Ramos (cell line): ENCODE results near the gene ESR1.
"Not testable (repeated sequence)": the region's sequence is repeated elsewhere in the genome, so short reads cannot be mapped to it uniquely, and the experiment has no call there.

Experiments used
- in situ Hi-C: fragments of 300-500 bp; cut with MboI; formaldehyde crosslinking; loops from one replicate; pipeline ENCODE4 v1.14.3; 2022; ENCODE audit warnings: low sequenced_read_pairs; ENCODE audit not compliant: unreplicated experiment

The ESR1 gene

DNA sequence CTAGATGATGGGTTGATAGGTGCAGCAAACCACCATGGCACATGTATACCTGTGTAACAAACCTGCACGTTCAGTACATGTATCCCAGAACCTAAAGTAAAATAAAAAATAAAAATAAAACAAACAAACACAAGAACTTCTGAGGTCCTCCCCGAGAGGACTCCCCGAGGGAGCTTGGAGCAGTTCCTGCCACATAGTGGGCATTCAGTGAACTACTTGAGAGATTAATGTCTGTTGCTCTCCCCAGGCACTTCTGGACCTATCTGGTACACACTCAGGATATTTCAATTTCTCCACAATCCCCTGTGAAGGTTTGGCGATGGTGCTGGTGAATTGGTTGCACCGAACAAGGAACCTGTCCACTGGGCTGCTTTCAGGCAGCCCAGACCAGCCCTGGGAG, 311.2 kb downstream of the ESR1 start:
- in situ Hi-C loops = no loop called here

DNA sequence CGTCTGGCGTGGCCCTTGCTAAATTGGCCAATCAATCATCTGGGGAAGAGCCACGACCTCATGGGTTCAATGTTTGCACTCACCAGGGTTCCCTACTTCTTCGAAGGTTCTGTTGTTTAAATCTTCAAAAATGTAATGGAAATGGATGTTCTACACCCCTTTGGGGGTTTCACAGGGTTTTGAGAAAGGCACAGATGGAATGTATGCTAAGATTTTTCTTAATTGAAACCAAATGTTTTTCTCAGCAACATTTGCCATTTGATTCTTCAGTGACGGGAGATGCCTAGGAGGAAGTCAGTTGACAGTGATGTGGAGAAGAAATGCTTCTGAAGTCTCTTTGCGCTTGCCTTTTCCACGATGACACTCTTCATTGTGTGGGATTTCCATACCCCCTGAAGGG, 312.3 kb downstream of the ESR1 start:
- in situ Hi-C loops = no loop called here

DNA sequence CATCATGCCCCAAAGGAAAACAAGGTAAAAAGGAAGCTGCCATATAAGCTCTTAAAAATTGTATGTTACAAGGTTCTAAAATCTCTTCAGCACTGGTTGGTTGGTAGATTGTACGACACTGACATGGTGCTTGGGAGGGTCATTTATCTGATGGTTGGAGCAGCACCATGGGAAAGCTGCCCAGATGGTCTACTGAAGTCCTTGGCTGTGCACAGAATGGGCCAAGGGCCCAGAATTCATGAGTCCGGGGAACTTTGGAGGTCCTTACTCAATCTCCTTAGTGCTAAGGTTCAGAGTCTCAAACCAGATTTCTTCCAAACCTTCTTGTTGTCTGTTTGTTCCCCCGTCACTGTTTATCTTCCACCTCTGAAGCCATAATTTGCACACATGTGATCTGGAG, 314.4 kb downstream of the ESR1 start:
- in situ Hi-C loops = no loop called here

DNA sequence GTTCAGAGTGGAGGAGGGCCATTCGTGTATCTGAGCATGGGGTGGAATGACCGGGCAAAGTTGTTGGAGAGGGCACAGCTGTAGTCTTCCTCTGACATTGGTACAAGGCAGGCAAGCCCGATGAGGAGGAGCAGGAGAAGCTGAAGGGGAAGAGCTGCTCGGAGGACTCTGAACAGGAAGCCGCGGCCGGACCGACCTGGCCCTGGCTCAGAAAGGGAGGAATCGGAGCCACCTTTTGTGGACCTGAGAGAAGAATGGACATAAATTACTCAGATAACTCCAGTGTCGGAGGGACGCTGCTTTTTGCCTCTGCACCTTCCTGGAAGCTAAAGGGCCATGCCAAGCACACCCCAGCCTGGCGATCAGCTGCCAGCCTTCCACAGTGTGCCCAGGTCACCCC, 315.0 kb downstream of the ESR1 start:
- in situ Hi-C loops = no loop called here

DNA sequence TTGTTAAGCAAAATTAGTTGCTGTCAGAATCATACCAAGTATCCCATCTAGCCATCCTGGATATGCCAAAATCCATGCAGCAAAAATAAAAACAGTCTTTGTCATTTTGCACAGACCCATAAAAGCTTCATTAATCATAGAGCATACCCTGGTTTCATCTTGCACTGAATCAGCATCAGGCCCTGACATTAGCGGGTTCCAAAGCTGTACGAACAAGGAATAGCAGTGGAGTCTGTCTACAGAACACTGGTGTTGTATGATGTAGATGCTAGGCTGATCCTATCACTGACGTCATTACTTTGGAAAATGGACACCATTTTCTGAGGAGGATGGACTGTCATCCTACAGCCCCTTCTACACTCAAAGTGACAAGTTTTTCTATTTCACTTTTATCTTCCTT, 315.6 kb downstream of the ESR1 start:
- in situ Hi-C loops = no loop called here

DNA sequence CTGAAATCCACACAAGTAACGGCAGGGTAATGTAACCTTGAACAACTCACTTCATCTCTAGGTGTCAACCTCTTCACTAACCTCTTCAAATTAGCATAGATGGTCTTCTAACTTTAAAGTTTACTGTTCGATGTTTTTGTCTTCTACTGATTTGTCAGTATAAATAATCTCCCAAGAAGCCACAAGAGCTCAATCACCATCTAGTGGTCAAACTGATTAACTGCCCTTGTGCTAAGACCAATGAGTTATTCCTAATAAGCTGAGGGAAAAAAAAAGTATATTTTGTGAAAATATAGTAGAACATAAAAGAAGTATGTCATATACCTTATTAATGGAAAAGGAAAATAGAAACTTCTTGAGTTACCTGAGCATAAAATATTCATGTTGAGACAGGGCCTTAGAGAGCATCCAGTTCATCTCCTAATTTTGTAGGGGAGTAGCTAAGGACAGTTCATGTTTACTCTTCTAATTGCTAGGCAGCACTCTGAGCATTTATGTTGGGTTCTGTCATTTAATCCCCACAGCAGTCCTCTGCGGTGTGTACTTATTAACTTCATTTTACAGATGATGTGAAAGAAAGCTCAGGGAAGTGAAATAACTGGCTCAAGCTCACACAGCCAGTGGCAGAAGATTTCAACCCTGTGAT, 317.1 kb downstream of the ESR1 start:
- in situ Hi-C loops = no loop called here

DNA sequence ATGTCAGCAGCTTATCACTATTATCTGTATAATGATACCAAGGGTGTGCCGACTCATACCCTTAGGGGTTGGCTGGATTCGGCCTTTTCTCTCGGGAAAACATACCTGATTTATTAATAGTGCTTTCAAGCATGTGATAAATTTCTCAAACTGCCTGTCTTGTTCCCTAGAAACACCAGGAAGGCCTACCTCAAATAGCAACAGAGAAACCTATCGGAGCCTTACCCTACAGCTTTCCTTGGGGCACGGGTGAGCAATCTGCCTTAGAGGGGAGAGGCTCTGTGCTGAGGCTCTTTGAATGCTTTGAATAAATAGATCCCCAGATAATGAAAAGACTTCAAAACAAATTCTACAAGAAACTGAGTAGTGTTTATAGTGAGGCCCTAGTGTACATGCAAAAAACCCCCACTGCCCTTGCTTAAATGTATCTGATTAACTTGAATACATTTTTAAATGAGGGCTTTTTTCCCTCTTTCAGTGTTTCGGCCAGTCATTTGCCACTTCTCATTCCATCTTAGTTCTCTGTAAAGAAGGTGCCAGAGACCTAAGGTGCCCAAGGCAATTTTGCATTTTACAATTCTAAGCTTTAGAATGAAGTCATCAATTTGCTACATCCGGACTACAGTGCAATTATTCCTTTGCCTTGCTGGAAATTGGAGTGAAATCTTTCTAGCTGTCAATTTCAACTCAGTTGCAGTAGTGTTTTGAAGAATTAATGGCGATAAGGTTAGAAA, 320.1 kb downstream of the ESR1 start:
- in situ Hi-C loops = no loop called here

DNA sequence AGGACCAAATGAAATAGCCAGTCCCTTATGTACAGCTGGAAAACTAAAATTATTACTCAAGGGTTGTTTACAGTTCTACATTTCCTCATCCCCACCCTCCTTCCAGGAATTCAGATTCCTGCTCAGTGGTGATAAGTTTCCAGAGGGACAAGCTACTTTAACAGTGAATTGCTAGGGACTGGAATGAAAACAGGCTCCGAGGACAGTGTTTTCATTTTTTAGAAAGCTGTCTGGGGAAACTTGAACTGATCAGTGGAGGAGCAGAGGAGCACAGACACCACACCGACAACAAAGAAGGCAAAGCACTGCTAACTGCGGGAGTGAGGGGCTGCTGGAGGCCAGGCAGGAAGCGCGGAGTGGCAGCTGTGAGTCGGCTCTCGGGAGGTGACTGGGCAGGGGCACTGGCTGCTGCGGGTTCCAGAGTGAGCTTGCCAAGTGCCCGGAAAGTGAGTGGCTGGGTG, 322.2 kb downstream of the ESR1 start:
- in situ Hi-C loops = no loop called here

DNA sequence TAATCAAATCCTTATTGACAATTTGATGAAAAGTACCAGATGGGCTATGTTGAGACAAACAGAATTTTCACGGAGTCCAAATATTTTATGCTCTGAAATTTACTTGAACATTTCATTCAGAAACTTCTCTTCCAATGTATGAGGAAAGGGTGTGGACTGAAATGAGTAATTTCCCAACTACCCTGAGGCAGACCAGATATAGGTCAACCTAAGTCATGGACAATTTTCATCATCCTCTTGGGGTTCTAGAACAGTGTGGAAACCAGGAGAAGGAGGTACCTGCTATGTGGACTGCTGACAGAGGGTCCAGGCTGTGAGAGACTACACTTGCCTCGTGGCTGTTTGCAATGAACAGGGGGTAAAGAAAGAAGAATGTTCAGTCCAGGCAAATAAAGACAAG, 323.0 kb downstream of the ESR1 start:
- in situ Hi-C loops = no loop called here

DNA sequence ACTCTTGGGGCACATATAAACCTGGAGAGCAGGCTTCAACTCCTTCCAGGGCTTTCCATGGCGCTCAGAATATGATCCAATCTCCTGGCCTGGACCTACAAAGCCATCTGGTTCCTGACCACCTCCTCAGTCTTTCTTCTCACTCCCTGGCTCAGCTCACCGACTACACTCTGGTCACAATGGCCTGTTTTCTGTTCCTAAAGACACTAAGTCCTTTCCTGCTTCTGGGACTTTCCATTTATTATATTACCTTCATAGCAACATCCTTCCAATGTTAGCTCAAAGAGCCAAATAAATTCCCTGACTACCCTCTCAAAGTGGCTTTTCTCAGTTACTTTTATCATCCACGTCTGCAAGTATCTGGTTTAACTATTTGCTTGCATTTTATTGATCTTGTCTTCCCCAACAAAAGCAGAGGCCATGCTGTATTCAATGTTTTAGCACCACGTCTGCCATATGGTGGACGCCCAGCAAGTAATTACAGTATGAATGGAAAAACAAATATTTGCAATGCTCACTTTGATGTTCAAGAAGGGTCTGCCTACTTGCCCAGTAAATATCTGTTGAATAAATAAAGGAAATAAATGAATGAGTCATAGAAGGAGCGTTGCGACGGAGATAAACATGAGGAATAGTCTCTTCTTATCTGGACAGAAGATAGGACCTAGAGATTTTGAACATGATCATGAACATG, 328.4 kb downstream of the ESR1 start:
- in situ Hi-C loops = no loop called here

DNA sequence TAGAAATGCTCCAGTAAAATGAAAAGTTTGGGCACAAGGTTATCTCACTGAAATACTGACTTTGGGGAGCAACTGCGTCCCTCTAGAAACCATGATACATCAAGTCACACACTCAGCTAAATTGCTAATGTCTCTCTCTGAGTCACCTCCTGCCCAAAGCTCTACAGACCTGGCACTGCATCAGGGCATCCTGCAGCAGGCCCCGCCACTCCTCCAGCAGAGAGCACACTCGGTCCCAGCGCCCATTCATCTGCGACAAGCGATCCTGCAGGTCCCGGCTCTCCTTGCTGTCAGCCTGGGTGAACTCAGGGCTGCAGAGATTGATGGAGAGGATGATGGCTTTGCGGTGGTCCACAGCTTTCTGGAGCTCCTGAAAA, 329.0 kb downstream of the ESR1 start:
- in situ Hi-C loops = no loop called here

DNA sequence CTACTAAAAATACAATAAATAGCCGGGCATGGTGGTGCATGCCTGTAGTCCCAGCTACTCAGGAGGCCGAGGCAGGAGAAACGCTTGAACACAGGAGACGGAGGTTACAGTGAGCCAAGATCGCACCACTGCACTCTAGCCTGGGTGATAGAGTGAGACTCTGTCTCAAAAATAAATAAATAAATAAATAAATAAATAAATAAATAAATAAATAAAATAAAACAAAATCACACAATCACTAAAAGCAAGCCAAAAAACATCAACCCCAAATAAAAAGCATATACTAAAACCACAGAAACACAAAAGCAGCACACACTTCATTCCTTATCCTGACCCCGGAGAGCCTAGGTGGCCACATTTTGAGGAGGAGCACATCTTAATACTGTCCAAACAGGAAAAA, 330.9 kb downstream of the ESR1 start:
- in situ Hi-C loops = not testable (repeated sequence)

DNA sequence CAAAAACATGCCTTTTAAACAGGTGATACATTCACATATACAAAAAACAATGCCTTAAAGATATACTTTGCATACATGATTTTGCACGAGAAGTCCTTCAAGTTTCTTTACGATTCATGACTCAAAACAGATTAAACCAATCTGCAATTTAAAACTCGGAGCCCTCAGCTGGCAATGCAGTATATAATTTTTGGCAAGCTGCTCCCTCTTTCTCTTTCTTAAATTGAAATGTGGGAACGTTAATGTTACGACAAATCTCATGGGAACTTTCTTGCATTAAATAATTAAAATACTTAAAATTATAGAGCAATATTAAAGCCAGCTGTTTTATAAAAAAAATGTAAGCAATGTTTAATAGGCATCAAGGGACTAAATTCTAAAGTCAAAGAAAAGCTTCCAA, 334.6 kb downstream of the ESR1 start:
- in situ Hi-C loops = no loop called here

DNA sequence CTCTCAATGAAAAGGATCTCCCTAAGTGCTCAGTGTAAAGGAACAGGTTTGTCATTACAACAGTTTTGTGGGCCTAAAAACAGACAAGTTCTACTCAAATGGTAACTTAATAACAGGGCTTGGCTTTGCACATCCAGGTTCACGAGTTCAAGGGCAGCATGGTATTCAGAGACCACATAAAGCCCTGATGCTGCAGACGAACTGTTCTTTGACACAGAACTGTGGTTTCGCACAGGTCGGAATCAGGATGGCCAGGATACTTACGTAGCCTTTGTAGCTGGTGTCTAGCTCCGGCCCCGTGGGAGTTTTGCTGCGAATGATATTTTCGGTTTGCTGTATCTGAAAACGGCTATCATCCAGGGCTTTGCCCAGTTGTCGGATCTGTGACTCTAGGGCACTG, 335.9 kb downstream of the ESR1 start:
- in situ Hi-C loops = no loop called here

DNA sequence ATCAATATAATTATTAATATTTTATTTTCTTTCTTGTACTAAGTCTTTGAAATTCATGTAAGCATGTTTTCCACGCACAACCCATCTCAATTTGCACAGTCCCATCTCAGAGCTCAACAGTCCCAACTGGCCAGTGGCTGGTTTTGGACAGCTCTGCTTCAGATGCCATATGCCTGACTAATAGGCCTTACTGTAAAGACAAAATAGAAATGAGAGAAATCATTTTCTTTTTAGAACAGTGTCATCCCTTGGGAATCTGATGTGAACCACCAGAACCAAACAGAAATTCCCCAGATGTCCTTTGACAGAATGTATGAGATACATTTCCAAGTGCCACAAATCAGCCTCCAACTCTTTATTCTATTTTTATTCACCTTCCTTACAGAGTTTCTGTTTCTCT, 338.9 kb downstream of the ESR1 start:
- in situ Hi-C loops = no loop called here

DNA sequence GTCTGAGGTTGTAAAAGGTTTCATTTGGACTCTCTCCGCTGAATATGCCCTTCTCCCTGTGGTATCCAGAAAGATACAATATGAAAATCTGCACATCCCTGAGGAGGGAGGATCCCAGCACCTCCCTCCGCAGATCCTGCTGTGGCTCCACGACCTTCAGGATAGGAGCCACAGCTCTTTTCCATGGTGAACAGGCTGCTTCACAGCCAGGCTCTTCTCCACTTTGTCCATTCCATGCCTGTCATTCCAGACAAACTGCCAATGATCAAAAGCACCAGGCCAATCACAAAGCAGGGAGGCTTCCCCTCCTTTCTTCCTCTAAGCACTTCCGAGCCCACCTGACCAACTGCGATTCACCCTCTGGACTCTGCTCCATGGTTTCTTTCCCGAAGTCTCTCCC, 339.8 kb downstream of the ESR1 start:
- in situ Hi-C loops = no loop called here

DNA sequence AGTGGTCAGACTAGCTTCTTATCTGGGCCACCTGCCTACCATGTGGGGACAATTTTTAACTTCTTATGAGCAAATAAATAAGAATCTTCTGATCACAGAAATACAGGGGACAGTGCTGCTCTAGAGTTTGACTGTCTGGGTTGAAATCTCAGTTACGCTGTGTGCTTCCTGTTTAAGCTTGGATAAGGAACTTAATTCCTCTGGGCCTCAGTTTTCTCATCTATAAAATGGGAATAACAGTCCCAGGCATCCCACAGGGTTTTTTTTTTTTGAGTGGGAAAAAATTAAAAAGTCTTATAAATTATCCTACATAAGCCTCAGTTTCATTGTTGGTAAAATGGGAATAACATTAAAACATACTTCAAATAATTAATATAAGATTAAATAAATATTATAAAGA, 340.9 kb downstream of the ESR1 start:
- in situ Hi-C loops = no loop called here

DNA sequence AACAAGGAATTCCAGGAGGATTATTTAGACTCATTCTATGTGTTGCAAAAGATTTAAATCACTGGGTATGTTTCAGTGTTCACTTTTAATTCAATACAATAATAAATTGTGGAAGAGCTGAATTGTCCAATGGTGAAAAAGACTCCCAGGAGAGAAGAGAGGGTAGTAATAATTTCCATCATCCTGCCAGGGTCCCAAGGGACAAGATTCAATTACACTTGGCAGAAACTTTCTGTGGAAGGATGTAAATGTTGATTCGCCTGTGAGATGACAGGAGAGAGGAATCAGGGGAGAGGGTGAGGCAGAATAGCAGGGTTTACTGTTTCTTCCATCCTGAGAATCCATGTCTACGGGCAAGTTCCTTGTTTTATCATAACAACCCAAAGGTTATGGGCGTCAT, 342.7 kb downstream of the ESR1 start:
- in situ Hi-C loops = no loop called here

DNA sequence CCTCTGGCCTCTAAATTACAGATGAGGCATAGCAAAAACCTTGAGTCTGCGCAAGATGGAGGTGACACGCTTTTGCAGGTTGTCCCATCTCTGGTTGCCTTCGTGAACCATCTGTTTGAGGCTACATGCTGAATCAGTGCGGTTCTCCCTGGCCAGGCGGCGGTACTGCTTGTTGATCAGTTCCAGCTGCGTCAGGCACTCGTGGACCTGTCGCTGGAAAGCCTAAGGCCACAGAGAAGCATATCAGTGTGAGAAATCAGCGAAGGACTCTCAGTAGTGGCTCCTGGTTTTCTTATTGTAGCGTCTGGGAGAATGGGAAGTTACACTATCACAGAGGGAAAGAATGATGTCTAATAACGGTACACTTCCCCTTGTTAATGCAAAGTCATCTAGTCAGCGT, 344.4 kb downstream of the ESR1 start:
- in situ Hi-C loops = no loop called here

DNA sequence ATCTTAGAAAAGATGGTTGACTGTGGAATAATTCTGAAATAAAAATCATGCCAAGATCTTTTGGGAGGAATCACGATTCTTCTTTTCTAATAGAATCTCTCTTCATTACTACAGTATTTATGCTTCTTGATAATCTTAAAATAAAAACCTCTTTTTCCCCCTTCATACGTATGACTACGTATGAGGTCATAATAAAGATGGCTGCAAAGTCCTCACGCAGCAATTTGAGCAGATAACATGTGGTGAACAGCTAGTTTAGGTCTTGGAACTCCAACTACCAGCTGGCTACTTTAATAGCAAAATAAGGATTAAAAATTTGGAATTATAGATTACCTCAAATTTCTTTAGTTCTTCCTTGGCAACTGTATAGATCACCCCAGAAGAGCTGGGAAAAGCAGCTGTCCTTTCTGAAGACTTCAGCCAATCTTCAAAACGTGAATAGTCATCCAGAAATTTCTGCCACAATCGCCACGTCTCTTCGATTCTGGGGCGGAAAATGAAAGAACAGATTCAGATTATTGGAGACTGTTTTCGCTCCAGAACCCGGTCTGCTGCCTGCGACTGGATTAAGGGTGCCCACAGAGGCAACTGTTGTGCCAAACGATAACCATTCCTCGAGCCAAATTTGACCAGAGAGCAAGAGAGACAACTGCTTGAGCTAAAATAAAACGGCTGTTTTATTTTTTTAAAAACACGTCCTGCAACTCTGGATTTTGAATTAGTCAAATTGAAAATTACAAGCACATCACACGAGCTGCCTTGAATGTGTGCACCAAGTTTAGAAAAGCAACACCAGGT, 347.3 kb downstream of the ESR1 start:
- in situ Hi-C loops = no loop called here

DNA sequence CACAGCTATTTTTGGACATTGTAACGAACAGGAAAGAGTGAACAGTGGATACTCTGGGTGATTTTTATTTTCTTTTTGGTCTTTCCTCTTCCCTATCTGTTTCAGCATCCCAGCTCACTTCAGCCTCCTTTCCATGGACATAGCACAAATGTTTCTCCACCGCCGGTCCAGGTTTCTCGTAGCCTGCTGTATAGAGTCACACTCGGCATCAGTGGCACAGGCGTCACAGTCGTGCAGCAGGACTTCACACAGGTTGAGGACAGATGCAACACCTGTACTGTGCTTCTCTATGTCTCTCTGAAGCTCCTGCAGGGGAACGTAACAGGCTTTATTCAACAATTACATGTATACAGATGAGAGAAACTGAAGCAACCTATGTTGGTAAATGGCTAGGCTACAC, 348.3 kb downstream of the ESR1 start:
- in situ Hi-C loops = no loop called here
